GM19238 (cell line): ENCODE measurements around the gene SCN1B.
"Not testable (repeated sequence)": the region's sequence is repeated elsewhere in the genome, so short reads cannot be mapped to it uniquely, and the experiment has no call there.

ENCODE experiments used
- DNase-seq: peaks from one replicate; pipeline ENCODE4 v3.0.0; 2011; ENCODE audit warnings: low spot score; ENCODE audit not compliant: insufficient read length

SCN1B gene

DNA sequence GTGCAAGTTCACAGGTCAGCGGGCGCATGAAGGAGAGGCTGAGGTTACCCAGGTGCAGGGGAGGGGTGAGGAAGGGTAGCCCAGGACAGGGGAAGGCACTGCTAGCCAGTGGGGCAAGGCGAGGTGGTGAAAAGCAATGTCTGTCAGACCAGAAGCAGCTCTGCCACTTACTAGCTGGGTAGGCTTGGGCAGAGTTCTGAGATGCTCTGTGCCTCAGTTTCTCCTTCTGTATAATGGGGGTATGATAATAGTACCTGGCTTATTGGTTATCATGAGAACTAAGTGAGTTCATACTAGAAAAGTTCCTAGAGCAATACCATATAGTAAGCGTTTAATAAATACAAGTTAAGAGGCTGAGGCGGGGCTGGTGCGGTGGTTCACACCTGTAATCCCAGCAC is 14.3 kb upstream of the SCN1B start:
- DNase-seq = no peak

DNA sequence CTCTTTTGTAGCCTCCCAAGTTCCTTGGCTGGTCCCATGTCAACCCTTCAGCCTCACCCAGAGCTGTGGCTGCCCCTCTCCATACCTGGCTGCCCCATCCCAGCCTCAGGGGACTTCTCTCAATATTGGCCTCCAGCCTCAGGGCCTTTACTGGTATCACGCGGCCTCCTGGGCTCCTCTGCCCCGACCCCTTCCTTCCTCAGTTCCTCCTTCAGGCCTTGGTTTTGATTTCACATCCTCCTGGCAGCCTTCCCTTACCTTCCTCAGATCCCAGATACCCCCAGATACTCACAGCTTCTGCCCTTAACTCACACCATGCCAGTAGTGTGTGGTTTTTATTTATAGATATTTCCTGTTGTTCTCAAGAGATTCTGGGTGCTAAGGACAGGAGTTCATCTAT is 12.8 kb upstream of the SCN1B start:
- DNase-seq = no peak

DNA sequence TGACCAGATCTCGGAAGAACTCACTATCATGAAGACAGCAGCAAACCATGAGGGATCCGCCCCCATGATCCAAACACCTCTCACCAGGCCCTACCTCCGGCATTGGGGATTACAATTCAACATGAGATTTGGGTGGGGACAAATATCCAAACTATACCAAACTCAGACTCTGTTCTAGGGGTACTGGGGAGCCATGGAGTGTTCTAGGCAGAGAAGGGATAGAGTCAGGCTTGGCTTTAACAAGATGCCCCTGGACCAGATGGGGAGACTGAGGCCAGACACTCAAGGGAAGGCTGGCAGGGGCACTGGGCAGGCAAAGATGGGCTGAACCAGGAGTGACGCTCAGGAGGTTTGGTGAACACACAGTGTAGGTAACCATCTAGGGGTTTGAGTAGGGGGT is 11.9 kb upstream of the SCN1B start:
- no peak for DNase-seq

DNA sequence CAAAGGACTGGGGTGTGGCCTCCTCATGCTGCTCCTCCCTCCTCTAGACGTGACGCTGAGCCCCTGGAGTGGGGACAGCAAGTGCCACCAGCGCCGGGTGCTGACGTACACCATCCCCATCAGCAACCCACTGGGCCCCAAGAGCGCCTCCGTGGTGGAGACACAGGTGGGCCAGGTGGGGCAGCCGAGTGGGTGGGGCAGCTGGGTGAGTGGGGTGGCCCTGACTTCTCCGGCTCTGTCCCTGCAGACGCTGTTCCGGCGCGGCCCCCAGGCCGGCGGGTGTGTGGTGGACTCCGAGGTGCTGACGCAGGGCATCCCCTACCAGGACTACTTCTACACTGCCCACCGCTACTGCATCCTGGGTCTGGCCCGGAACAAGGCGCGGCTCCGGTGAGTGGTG is 11.1 kb upstream of the SCN1B start:
- no peak for DNase-seq

DNA sequence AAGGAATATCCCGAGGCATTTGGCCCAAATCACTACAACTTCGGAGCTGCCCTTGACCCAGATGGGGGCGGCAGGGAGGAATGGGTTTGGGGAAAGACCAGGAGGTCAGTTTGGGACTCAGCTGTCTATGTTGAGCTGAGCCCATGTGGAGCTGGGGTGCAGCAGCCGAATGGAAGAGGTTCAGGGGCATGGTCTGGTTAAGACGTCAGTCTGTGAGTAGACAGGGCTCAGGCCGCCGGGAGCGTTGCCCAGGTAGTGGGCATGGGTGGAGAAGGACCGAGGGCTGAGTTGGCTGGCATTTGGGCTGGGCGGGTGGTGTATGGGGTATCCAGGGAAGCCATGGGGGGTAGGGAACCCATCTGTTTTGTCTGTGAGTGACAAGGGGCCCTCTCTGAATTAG is 9.3 kb upstream of the SCN1B start:
- DNase-seq = no peak

DNA sequence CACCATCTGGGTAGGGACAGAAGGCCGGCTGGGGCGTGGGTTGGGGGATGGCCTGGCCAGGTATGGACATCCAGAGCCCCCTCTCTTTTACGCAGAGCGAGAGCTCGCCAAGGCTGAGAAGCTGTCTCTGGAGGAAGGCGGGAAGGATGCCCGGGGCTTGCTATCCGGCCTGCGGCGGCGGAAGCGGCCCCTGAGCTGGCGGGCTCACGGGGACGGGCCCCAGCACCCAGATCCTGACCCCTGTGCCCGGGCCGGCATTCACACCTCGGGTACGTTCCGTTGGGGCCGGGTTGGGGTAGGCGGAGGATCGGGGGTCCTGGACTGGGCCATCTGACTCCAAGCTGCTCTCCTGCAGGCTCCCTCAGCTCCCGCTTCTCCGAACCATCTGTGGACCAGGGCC is 8.7 kb upstream of the SCN1B start:
- no peak for DNase-seq

DNA sequence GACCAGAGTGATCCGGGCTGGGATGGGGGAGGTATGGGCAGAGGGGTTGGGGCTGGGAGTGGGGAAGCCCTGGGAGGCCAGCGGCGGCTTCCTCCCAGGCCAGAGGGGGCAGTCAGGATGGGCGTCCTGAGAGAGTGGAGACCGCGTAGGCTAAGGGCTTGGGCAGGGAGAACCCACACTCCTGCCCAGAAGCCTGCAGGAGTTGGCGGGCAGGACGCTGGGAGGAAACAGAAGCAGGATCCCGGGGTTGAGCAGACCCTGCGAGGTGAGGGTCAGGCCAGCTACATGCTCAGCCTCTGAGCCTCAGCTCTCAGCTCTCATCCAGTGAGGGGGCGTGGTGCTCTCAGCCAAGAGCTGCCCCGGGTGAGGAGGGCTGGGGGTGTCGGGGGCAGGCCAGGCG is 7.8 kb upstream of the SCN1B start:
- no peak for DNase-seq

DNA sequence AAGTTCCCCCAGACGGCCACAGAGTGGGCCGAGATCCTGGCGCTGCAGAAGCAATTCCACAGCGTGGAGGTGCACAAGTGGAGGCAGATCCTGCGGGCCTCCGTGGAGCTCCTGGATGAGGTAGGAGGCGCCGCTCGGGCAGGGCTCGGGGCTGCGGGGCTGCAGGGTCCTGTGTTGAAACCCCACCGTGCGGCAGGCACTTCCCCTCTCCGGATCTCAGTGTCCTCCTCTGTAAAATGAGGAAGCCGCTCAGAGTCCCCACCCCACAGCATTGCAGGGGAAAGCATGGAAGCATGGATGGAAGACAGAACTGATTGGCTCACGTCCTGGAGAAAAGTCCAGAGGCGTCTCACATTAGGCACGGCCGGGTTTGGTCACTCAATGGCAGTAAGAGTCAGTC is 6.8 kb upstream of the SCN1B start:
- no peak for DNase-seq

DNA sequence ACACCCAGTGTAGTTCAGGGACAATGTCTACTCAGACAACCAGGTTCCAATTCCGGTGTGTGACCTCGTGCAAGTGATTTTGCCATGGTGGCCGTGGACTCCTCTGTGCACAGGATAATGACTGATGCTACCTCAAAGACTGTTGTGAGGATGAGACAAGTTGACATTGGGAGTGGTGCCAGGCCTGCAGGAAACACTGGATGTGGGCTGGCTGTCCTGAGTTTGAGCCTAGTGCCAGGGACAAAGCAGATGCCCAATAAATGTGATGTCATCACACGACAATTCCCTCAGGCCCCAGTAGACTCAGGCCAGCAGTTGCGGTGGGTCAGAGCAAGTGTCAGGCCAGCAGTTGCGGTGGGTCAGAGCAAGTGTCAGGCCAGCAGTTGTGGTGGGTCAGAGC is 6.2 kb upstream of the SCN1B start:
- DNase-seq = no peak

DNA sequence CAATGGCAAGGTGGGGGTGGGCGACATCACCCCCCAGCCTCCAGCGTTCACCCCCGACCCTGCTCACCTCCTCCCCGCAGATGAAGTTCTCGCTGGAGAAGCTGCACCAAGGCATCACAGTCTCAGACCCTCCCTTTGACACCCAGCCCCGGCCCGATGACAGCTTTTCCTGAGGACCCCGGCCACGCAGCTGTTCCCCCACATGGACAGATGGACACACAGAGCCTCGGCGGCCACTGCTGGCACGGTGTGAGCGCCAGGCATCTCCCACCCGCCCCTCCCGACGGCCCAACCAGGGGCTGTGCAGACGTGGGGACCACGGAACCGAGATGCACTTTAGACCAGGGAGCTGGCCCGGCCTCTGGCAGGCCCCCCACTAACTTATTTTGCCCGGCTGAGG is 4.3 kb upstream of the SCN1B start:
- no peak for DNase-seq

DNA sequence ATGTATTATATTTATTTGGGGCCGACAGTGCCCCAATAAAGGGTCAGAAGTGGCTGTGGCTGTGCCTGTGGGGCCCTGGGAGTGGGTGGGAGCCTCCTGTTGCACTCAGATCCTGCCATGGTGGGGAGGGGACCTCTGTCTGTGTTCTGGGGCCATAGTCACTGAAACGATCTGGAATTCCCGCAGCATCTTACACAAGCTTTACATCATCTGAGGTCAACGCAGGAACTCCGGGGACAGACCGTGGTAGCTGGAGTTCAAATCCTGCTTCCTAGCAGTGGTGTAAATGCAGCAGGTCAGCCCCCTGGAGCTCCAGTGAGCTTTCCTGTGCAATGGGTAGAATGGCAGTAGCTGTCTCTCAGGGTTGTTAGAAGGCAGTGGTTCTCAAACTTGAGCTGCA is 3.9 kb upstream of the SCN1B start:
- DNase-seq = no peak

DNA sequence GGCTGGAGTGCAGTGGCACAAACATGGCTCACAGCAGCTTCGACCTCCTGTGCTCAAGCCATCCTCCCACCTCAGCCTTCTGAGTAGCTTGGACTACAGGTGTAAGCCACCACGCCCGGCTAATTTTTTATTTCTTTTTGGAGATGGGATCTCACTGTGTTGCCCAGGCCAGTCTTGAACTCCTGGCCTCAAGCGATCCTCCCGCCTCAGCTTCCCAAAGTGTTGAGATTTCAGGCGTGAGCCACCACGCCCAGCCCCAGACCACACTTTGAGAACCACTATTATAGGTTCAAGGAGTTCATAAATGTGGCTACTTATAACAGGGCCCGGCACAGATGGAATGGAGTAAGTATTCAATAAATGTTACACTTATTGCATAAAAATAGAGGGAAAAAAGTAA is 3.3 kb upstream of the SCN1B start:
- DNase-seq = no peak

DNA sequence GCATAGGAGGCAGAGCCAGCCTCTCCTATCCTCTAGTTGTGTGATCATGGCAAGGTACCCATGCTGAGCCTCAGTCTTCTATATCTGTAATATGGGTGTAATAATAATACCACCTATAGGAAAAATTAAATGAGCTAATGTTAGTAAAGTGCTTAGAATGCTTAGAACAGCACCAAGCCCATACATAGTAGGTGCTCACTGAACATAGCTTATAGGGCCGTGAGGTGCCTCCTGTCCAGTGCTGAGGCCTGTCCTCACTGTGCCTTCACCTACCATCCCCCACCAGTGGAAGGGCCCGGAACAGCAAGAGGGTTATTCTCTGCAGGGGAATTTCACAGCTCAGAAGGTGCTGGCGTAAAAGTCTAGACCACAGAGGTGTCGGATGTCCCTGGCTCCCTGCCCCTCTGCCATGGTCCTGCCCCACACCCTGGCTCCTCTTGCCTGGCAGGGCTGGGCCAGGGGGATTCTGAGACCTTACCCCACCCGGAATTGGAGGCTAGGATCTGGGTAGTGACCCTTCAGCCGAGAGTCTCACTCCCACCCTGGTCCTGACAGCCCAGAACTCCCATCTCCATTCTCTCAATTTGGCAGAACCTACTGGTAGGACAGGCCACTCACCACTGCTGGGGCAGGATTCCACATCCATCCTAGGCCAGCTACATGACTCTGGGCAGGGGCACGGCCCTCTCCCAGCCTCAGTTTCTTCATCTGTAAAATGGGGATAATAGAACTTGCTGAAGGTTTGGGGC is 2.2 kb upstream of the SCN1B start:
- DNase-seq = no peak

DNA sequence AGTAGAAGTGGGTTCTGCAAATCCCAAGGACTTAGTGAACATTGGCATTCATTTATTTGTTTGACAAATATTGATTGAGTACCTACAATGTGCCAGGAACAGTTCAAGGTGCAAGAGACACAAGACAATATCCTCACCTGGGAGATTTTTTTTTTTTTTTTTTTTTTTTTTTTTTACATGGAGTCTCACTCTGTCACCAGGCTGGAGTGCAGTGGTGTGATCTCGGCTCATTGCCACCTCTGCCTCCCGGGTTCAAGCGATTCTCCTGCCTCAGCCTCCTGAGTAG is 1.7 kb upstream of the SCN1B start:
- not testable (repeated sequence) for DNase-seq

DNA sequence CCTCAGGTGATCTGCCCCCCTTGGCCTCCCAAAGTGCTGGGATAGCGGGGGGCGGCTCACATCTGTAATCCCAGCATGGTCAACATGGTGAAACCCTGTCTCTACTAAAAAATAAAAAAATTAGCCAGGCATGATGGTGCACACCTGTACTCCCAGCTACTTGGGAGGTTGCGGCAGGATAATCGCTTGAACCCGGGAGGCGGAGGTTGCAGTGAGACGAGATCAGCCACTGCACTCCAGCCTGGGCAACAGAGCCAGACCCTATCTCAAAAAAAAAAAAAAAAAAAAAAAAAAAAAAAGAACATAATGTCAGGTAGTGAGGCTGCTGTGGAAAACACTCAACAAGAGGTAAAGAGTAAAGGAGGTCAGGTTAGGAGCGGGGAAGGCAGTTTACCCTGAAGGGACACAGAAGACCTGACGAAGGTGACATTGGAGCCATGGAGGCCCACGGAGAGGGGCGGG is 964 bp upstream of the SCN1B start:
- DNase-seq = not testable (repeated sequence)

DNA sequence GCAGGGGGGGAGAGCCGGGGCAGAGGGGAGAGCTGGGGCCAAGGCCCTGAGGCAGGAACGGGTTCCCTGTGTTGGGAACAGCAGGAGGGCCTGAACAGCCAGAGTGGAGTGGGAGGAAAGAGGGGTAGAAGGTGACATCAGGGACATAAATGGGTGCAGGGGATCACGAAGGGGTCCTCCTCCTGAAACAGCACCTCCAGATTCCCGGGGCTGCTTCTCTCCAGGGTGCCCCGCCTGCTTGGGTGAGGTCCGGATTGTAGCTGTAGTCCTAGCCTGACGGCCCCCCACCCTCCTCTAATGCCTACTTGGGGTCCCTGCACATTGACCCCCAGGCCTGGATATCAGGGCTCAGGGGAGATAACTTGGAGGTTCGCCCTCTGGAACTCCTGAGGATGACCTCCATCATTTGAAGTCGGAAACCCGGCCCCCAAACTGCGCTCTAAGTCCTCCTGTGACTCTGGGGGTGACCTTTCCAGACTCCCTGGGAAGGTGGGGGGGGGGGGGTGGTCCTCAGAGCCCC is 473 bp upstream of the SCN1B start:
- no peak for DNase-seq

DNA sequence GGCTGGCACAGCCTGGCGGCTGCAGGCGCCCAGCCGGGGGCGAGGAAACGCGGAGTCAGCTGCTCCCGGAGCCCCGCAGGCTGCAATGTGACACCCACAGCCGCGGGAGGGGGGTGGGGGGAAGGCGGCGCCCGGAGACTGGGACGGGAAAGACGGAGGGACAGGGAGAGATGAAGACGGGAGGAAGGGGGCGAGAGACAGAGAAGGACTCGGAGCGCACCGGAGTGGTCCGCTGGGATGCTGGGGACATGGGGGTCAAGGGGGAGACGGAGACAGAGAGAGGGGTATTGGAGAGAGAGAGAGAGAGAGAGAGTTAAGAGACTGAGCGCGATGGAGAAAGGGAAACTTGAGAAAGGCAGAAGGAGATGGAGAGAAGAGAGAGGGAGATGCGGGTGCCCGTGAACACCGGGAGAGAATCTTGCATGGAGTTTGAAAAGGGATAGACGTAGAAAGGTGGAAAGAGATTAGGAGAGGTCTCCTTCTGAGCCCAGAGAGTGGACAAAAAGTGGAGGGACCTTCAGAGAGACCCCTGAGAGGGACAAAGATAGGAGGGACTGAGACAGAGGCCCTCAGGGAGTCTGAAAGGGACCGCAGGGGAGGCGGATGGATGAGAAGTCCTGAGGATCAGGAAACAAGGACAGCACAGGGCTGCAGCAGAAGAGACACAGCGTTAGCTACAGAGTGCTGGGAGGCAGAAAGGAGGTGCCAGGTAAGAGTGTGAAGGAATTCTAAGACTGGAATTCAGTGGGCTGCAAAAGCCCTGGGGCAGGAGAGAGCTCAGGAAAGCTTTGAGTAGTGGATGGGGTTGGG is 1.0 kb downstream of the SCN1B start:
- DNase-seq = no peak

DNA sequence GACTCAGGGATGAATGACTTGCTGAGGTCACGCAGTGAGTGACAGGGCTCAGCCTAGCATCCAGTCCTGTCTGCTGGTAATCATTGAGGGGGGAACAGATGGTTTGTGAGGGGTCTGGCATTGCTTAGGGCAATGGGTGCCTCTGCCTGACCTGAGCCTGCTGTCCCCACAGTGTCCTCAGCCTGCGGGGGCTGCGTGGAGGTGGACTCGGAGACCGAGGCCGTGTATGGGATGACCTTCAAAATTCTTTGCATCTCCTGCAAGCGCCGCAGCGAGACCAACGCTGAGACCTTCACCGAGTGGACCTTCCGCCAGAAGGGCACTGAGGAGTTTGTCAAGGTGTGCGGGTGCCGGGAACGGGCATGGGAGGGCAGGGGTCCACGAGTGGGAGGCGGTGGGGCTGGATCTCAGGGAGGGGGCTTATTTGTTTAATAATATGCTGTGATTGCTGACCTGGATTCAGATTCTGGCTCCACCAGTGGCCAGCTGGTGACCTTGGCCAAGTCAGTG is 2.1 kb downstream of the SCN1B start:
- no peak for DNase-seq

DNA sequence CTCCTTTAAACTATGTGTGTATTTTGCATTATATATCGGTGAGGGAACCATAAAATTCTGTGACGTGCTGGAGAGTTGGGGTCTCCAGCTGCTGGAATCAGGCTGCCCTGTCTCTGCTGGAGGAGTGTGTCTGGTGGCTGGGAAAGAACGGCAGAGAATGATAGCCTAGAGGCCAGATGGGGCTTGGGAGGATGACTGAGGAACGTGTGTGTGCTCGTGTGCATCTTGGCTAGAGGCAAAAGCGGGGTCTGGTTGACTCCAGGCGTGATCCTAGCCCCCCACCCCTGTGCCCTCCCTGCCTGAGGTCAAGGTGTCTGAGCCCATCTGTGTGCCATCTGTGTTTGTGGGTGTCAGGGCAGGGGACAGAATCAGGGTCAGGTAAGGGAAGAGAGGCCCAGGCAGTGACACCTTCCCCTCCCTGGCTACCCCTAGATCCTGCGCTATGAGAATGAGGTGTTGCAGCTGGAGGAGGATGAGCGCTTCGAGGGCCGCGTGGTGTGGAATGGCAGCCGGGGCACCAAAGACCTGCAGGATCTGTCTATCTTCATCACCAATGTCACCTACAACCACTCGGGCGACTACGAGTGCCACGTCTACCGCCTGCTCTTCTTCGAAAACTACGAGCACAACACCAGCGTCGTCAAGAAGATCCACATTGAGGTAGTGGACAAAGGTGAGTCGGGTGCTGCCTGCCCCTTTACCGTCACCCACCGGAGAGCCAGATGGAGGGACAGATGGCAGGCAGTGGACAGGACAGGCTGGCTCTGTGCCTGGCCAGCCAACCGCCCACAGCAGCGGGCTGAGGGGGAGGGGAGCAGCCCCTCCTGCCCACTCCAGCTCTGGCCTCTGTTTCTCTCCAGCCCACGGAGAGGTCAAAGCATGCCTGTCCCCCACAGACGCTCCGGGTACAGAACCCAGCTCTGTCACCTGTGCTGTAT is 3.1 kb downstream of the SCN1B start:
- DNase-seq = no peak

DNA sequence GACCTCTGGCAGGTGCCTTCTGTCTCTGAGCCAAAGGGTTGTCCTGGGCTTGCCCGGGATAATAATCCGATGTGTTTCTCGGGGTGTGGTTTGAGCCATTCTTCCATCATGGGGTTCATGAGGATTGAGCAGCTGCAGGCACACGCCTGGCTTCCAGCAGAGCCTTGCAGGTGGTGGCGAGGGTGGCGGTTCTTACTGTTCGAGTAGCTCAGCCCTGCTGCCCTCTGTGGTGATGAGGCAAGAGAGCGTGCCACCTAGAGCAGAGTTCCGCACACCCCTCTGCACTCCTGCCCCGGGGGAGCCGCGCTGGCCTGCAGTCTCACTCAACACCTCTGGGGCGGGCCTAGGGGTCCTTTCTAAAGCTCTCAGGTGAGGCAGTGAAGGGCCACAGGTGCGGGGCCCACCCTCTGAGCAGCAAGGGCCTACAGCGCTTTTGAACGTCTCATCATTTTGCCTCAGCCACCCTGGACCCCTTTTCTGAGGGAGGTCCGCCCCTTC is 3.8 kb downstream of the SCN1B start:
- DNase-seq = no peak

DNA sequence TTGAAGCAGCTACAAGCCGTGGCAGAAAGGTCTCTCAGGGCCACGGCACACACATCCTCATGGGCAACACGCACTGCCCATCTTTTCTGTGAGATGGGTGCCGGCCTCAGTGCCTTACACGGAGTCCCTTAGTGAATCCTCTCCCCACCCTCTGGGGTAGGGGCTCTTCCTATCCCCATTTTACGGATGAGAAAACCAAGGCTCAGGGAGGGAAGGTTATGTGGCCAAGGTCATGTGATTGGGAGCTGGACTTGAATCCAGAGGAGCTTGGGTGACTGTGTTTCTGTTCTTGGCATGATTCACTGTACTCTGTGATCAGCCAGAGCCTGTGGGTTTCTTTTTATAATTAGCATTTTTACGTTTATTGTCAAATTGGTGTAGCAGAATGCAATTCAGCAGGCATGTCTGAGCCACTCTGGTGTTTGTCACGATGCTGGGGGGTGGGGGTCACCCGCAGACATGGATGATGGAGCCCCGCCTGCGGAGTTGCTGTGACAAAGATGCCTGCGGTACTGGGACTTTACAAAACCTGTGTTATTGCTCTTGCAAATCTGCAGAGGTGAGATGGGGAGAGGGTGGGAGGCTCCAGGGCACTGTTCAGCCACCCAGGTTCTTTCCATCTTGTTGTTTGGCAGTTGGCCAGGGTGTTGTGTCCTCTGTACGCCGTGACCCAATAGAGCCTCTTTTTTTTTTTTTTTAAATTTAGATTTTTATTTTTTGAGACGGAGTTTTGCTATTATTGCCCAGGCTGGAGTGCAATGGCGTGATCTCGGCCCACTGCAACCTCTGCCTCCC is 4.5 kb downstream of the SCN1B start:
- no peak for DNase-seq
